Activated T-cell treated with anti-CD3 and anti-CD28 coated beads for 48 hours (primary cell): ENCODE data around the gene R3HDM4.
"Not testable (repeated sequence)": the region's sequence is repeated elsewhere in the genome, so short reads cannot be mapped to it uniquely, and the experiment has no call there.

Experiments
- DNase-seq: peaks from one replicate; pipeline ENCODE4 v3.0.0-alpha.2; 2020; ENCODE audit warnings: low read depth

Gene R3HDM4

GRCh38 chr19:855566-856120 is 57.4 kb downstream of the R3HDM4 start:
- no peak for DNase-seq

- DNase-seq: no peak
Measured at GRCh38 chr19:855142-855541, 57.9 kb downstream of the R3HDM4 start.

GRCh38 chr19:854549-854948 is 58.5 kb downstream of the R3HDM4 start:
- no peak for DNase-seq

GRCh38 chr19:853614-854220 is 59.3 kb downstream of the R3HDM4 start:
- DNase-seq: not testable (repeated sequence)

GRCh38 chr19:853014-853585 is 59.9 kb downstream of the R3HDM4 start:
- no peak for DNase-seq

GRCh38 chr19:852136-853013 is 60.6 kb downstream of the R3HDM4 start, which contains the start of gene ELANE:
TSS of gene ELANE (plus strand) at chr19:852303. CDS start at chr19:852329, 26 bp downstream.
- no peak for DNase-seq

- no peak for DNase-seq
Measured at GRCh38 chr19:850979-851335, 62.1 kb downstream of the R3HDM4 start.

DNA sequence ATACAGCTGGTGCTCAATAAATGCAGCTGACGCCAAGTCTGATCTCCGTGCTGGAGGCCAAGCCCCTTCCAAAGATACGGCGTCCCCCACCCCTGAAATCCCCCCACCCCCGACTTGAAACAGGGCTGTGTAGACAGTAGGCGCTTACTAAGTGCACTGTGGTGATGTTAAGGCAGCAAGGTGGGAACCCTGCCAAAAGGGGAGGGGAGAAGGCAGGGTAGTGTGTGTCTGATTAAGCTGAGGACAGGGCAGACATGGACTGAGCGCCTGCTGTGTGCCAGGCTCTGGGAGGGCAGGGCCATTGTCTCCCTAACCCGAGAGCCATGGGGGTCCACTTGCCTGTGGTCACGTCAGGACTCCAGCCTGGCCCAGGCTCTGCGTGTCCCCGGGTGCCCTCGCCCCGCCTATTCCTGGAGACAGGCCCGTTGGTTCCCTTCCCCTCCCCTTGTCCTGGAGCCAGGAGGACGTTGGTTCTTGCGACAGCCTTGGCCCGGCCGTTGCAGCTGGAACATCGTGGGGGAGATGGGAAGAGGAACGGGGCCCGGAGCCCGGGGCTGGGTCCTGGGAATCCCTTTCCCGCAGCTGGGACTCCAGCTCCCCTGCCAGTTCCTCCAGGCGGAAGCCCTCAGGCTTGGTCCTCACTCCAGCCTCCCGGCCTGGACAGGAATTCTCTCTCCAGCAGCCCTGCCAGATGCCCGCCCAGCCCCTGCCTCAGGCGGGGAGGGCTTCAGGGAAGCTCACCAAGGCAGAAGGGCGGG is 62.6 kb downstream of the R3HDM4 start:
- no peak for DNase-seq

DNA sequence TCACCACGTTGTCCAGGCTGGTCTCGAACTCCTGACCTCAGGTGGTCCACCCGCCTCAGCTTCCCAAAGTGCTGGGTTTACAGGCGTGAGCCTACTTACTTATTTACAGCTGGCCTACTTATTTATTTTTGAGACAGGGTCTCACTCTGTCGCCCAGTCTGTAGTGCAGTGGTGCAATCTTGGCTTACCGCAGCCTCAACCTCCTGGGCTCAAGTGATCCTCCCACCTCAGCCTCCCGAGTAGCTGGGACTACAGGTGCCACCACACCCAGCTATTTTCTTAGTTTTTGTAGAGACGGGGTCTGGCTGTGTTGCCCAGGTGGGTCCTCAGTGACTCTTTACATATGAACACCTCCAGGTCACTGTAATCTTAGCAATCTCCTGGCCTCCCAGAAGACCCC is 63.8 kb downstream of the R3HDM4 start:
- DNase-seq: not testable (repeated sequence)

- DNase-seq: no peak
Measured at GRCh38 chr19:848386-848921, 64.6 kb downstream of the R3HDM4 start.
